SK-MEL-5 (cell line): ENCODE measurements around the gene ZNF789. TPM values are rescaled to one million over a fixed set of nuclear protein-coding genes. Genes with fewer than 3 reads are reported as not detected.

ENCODE experiments used
- DNase-seq: peaks from one replicate; pipeline ENCODE4 v3.0.0-alpha.2; 2016; ENCODE audit warnings: low read depth, low spot score
- in situ Hi-C: cut with HindIII; loops from 2 replicates; pipeline ENCODE4 v1.10.0; 2016; ENCODE audit warnings: low sequenced_read_pairs, high pct_unique_total_duplicates, low pct_unique_long_range_greater_than_20kb
- total RNA-seq: library from RNA; depleted of rRNA; stranded (reverse); fragments of >200 nt; shearing (Covaris generic); gene quantifications from 2 replicates; pipeline ENCODE4 v1.2.3, GENCODE V29; 2014

The ZNF789 gene
- total RNA-seq, 1 experiment from 2014 or later: 15.9 TPM

DNA sequence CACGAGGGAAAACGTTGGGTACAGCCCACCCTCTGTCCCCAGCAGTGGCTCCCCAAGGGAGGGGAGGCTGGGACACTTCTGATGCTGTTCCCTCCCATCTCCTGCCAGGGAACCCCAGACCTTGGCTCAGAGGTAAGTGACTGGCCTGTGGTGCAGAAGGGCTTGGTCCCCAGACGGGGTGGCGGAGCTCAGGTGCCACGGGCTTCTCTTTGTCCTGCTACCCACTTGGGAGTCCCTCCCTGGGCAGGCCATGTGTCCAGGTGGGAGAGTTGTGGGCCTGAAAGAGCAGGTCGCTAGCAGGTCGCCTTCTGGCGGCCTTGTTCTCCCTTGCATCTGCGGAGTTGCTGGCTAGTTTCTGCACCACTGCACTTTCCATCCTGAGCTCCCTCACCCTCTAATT, 16.8 kb upstream of the ZNF789 start:
- in situ Hi-C loops: no loop called here

DNA sequence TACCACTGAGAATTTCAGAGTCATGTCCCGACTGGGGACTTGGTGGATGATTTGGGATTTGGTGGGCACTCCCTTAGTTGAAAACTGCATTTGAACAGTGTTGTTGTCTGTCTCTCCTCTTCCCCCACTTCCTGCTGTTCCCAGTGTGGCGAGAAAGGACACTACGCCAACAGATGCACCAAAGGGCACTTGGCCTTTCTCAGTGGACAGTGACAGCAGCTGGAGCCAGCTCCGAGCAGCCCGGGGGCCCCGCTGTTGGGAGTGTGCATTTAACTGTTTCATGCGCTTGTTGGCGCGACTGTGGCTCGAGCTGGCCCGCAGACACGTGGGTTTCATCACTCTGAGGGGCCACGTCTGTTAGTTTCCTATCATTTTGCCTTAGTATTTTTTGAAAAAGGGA, 16.4 kb upstream of the ZNF789 start:
- DNase-seq: no peak
- in situ Hi-C loops: no loop called here

More for the DNA sequence above, 16.8 kb upstream of the ZNF789 start:
- DNase-seq: no peak

DNA sequence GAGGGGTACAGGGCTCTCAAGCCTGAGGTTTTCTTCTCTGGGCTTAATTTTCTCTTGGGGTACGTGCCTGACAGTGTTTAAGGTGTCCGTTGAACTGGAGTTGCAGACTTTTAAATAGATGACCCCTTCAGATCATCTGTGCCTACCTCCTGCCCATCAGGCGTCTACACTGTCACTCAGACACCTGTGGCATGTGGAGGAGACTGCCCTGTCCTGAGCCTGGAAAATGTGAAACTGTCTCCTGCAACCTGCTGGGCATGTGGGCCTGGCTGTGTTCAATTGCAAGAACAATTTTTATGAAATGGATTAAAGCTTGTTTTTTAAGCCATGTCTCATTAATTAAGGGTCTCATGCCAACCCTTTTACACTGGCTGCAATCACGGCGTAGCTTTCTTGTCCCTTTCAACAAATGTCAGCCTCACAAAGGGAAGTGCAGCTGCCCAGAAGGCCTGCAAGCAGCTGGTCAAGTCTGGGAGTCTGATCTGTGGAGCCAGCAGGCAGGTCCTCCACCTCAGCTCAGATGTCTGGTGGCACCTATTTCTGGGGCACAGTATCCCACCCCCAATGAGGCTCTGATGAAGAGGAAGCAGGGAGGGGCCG, 15.5 kb upstream of the ZNF789 start:
- in situ Hi-C loops: no loop called here
- no peak for DNase-seq

DNA sequence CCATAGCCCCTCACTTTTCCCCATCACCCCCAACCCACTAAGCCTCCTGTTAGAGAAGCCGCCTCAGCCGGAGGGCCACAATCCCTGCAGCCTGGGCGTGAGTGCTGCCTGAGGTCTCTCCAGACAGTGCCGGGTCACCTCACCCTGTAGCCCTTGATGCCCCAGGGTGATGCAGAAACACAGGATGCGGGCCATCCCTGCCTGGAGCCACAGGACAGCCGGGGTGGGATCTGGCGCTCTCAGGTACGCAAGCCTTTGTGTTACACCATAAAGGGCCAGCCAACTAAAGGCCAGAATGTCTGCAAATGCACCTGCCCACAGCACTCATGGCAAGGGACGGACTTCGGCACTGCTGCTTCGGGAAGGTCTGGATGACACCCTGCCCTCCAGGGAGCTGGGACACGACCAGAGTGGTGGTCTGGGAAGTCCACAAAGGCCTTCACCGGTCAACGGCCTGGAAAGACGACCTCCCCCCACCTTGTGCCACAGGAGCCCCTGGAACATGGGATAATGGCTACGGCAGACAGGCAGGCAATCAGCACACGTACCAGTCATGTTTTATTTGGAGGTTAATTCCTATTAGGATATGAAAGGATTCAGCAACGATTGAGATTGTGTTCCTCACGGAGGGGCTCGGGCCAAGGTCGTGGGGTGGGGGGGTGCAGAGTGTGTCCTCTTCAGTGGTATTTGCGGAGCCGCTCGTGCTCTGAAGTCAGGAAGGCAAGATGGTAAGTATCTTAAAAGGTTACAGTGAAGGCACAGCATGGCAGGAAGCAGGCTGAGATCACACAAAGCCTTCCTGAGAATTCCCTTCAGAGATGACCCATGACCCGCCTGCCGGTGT, 14.8 kb upstream of the ZNF789 start:
- no peak for DNase-seq
- in situ Hi-C loops: no loop called here

DNA sequence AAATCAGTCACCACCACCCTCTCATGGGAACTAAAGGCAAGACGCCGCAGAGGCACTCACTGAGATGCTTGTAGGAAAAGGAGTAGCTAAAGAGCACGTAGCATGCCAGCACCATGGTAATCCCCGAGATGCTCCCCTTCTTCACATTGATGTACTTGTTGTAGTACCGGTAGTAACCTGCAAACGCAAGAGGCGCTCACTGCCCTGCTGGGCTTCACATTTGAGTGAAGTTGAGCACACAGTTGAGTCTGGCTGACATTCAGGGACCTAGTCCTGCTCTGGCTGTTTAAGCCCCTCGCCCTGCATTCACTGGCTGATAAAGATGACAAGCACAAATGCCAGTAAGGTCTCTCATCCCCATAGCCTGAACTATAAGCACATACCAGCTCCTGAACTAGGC, 13.6 kb upstream of the ZNF789 start:
- peak; percentile 73 for DNase-seq
- in situ Hi-C loops: no loop called here

DNA sequence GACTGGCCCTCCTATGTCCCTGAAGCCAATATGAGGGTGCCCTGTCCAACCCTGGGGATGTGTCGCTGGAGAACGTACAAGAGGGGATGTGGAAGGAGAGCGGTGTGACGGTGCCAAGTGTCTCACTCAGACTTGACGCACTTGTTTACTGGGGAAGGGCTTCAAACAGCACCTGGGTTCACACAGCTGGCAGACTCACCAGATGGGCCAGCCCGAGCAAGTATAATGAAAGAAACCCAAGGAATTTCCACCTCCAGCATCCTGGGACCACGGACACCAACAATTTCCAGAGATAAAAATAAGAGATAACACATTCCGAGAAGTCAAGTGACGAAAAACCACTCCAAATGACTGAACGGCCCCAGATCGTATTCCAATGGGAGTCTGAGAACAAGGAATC, 12.0 kb upstream of the ZNF789 start:
- no peak for DNase-seq
- in situ Hi-C loops: no loop called here

DNA sequence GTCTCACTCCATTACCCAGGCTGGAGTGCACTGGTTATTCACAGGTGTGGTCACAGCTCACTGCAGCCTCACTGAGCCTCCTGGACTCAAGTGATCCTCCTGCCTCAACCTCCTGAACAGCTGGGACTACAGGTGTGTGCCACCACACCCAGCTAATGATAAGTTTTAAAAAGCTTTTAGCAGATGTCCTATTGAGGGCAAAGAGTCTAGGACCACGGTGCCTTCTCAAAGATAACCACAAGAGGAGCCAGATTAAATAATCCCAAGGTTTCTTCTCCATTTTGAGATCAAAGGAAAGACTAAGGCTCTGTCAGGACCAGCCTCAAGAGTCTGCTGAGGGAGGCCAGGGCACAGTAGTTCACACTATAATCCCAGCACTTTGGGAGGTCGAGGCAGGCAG, 11.5 kb upstream of the ZNF789 start:
- DNase-seq: no peak
- in situ Hi-C loops: no loop called here

DNA sequence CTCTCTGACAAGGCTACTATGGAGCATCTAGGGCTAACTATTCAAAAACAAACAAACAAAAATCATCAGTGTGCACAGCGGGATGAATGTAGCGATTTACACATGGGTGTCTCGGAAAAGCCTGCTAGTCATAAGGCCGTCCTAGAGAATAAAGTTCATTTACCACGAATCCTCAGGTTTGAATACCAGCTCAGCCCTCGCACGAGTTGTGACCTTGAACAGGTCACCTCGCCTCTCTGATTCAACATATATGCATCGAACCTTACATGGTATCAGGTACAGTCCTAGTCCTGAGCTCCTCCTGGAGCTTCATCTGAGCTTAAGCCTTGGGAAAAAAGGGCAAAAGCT, 7.3 kb upstream of the ZNF789 start:
- no peak for DNase-seq
- in situ Hi-C loops: no loop called here

DNA sequence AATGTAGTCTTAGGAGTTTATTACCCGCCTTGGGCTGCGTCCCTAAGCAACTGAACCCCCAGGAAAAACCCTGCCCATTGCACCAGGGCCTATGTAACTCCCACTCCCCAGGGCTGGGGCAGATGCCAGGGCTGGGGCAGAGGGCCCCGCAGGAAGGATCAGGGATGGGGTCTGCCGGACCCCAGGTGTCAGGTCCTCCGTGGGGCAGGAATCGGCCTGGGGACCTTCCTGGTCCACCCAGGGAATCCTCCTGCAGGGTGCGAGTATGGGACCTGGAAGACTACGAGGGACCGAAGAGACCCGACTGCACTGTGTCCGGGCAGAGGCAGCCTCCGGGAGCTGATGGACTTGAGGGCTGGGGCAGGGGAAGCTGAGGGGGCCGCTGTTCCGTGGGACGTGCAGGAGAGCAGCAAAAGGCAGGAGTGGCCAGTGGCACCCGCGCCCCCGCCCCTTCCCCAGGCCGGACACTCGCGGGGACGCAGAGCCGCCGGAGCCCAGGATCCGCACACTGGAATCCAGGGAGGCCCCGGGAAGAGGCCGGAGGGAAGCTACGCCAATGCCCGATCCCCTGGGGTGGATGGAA, 4.3 kb upstream of the ZNF789 start:
- DNase-seq: no peak
- in situ Hi-C loops: no loop called here

DNA sequence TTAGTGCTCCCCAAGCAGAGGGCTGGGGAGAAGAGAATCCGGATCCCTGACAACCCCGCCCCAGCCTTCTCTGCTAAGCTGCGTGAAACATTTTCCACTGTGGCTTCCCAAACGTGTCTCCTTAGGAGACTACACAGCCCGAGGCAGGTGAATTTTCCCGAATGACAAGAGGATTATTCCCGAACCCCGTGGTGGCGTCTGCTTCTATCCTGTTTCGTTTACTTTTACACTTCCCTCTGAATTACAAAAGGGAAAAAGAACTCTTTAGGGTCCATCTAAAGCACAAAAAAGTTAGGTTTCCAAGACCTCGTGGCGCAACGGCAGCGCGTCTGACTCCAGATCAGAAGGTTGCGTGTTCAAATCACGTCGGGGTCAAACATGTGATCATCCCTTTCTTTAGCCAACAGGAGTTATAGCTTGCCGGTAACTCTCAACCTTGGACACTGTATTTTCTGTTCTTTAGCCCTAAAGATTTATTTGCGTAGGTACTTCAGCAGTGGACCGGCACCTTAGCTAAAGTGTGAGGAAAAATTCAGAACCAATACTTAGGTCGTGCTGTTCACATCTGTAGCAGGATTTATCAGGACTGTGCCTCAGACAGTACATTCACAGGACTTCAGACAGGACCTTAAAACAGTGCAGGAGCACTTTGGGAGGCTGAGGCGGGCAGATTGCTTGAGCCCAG, 3.2 kb upstream of the ZNF789 start:
- in situ Hi-C loops: no loop called here
- DNase-seq: no peak

DNA sequence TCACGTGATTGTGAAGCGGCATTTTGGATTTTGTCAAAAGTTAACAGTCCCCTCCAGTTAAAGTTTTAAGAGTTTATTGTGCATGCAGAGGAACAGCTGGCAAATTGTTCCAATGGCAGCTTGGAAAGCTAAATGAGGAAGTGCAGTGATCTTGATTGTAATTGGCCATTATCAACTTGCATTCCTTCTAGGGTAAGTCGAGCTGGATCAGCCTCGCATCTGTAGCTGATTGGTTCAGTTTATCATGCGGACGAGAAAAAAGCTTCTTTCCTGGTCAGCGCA, 566 bp downstream of the ZNF789 start:
- in situ Hi-C loops: no loop called here
- DNase-seq: peak; percentile 81

DNA sequence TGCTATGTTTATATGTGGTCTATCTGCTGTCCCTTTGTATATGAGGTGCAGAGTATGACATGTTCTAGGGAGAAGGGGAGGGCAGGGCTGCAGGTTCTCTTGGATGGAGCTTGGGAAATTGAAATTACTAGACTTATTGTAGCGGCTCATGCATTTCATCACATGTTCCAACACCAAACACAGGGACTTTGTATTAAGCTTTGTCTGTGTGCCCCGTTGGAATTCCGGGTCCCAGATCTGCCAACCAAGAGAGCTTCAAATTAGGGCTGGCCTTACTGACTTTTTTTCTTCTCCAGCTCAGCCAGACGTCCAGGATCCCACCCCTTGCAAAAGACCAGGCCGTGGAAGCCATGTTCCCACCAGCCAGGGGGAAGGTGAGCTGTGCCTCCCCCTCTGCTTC, 3.4 kb downstream of the ZNF789 start:
- DNase-seq: peak; percentile 94
- in situ Hi-C loops: no loop called here

DNA sequence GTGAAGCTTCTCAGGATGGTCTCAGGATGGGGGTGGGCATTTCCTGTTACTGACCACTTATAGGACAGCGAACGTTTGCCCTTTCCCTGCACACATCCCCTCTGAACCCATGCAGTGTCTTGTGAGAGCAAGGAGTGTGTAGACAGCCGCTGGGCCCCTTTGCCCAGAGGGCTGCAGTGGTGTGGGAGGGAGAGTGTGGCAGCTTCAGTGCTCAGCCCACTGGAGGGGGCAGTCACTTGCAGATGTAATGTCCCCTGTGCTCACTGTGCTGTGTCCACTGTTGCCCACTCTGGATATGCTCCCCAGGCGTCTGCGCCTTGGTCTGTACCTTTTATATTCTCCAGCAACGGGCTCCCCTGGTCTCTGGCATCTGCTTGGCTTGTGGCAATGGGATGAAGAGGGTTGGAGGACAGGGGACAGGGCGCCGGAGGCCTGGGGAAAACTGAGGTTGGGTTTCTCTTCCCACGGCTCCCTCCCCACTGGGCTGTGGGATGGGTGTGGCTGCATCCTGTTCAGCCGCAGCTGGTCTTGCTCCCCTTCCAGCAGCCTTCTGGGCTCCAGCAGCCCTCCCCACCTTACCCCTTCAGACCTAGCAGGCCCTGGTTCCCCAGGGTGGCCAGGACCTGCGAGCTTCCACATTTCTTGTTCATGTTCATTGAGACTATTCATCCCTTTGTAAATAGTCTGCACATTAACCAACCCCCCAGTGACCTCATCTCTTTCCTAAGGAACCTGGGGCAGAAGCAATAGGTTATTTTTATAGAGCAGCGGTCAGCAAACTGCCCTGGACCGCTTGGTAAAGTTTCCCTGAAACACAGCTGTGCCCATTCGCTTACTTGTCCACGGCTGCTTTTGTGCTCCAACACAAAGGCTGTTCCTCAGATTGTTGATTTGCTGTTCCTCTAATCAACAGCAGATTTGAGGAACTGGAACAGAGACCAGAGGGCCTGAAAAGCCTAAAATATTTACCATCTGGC, 6.1 kb downstream of the ZNF789 start:
- in situ Hi-C loops: no loop called here
- no peak for DNase-seq

DNA sequence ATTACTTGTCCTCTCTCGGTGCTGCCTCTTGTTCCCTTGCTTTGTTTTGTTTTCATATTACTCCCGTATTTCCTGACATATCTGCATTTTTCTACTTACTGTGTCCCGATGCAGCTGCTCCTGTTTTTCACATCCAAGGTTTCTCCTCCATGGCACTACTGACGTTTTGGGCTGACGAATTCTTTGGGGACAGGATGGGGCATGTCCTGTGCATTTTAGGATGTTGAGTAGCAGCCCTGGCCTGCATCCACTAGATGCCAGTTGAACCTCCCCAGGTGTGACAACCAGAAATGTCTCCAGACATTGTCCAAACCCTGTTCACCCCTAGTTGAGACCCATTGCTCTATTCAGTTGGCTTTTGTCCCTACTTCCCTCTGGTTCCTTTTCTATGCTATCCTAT, 12.4 kb downstream of the ZNF789 start:
- in situ Hi-C loops: no loop called here
- no peak for DNase-seq

DNA sequence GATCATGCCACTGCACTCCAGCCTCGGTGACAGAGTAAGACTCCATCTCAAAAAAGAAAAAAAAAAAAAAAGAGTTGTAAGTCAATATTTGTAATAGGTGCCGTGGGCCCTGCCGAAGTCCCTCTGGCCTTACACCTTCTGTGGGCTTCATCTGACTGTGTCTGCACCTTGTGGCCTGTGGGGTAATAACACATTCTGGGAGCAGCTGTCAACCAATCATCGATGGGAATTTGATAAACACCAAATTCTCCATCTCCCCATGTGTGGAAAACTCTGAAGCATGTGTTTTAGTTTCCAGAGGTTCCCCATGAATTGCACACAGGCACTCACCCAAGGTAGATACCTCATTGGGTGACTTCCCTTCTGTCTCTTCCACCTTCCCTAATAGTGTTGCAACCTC, 16.5 kb downstream of the ZNF789 start:
- peak; percentile 43 for DNase-seq
- in situ Hi-C loops: no loop called here

DNA sequence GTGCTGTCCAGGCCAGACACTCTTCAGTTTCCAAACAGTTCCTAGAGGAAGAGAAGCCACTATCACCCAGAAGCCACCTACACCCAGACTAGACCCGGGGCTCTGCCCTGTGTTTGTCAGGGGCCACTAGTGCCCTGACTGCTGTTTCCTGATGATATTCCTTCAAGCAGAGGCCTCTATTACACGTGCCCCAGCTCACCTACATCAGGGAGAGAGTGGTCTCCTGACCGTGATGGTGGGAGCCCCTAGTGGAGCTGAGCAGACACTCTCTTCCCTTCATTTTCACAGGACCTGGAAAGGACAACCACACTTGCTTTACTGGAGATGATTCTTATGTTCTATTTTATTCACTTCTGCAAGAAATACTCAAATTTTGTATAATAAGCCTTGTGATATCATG, 18.2 kb downstream of the ZNF789 start:
- in situ Hi-C loops: no loop called here
- no peak for DNase-seq

DNA sequence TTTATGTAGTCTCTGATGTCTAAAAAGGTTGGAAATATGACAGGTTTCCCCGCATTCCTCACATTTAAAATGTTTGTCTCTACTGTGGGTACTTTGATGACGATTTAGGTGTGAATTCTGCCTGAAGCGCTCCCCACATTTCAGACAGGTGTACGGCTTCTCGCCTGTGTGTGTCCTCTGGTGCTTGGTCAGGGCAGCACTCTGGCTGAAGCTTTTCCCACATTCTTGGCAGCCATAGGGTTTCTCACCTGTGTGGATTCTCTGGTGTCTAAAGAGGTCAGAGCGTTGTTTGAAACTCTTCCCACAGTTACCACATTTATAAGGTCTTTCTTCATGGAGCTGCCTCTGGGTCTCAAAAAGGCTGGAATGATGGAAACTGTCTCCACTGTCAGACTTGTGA, 21.1 kb downstream of the ZNF789 start:
- DNase-seq: no peak
- in situ Hi-C loops: no loop called here
